ENCODE results near the gene ANXA6.

The ANXA6 gene

DNA sequence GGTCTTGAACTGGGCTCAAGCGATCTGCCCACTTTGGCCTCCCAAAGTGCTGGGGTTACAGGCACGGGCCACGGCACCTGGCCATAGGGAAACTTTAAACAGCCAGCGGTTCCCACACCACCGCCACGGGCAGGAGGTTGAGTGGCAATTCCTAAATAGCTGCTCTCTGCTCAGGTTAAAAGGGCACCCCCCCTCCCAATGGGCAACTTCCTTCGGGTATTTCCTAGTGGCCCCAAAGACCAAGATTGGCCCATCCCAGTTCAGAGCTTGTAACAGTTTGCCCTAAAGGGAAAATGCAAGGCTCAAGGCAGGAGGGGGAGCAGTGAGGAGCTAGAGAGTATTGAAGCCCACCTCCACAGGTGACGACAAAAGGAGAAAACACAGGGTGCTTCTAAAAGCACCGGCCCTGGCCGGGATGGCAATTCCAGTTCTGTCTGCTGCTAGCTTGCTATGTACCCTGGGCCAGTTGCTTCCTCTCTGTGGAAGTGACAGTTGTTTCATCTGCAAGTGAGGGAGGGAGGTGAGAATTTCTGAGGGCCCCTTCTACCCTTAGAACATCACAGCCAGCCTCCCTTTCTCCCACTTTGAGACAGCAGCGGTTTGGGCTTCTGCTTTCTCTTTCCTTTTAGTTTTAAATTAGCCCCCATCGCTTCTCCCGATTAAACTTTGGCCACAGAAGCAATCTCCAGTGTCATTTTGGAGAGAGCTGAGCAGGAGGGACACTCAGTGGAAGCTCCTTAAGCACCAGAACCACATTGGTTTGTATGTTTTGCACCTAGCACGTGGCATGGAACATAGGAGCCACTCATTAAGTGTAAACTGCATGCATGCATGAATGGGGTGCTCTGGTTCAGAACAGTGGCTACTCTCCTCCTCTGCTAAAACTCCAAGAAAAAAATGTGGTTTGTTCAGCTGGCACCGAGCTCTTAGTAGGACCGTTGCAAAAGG, 59.5 kb downstream of the ANXA6 start:
- no peak for DNase-seq

DNA sequence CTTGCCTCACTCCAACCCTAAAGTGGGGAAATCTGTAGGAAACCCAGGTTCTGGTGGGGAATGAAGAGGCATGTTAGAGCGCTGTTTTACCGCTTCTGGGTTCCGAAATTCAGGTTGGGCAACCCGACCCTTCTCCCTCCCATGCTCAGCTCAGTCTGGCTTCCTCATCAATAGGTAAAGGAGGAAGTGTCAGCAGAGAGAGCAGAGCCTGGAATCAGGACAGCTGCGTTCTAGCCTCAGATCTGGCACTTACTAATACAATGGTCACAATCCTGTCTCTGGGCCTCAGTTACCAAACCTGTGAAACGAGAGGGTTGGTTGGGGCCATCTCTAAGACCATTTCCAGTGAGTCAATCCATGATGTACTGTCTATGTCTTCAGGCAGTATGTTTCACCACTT, 60.5 kb downstream of the ANXA6 start:
- DNase-seq: no peak

DNA sequence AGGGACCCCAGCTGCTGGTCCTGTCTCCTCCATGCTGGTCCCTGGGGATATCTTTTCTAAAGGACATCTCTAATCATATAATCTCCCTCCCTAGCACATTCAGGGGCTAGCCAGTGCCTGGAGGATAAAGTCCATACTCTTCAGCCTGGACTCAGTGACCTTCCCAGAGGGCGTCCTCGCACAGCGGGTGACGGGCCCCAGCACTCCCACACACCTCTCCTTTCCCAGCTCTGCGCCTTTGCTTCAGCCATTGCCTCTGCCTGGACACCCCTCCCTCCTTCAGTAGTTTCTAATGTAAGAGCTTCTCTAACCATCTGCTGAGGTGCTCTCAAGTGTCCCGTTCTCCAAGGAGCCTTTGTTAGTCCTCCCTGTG, 61.6 kb downstream of the ANXA6 start:
- no peak for DNase-seq

DNA sequence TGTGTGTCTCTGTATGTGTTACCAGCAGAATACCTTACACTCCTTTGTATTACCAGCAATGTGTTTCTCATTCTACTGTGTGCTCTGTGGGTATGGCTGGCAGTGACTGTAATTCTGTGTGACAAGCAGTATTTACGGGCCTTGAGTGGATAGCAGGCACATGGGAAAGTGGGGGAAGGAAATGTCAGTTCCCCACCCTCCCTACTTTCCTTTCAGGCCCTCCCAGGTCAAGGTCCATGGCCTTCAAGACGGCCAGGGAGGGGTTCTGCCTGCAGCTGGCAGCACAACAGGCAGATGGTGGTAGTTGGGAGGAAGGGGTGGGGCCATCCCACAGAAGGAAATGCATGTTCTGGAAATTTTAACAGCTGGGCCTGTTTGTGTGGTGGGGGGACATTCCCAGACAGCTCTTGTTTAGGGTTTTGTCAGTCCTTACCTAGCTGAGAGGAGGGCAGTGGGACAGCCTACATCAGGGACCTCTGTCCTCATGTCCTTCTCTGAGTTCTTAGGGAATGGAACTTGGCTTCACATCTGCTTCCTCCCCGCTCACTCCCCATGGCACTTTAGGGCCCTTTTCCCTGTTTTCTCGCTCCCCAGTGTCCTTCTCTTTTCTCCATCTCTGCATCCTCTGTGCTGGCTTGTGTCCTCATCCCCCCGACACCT, 62.1 kb downstream of the ANXA6 start:
- no peak for DNase-seq

DNA sequence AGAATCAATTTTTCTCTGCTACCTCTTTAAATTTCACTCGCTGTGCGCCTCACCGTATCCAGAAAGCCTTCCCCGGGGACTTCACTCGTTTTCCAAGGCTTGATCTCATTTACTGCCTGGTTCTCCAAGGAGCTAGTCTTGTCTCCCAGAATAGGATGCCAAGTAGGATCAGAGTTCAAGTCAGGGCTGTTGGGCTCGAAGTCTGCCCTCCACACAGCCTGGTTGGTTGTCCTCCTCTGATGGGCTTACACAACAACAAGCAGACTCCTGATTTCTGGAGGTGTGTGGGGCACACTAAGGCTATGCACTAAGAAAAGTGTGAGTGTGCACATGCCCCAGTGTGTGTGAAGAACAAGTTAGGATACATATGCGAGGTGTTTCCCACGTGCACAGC, 62.7 kb downstream of the ANXA6 start:
- DNase-seq: no peak

DNA sequence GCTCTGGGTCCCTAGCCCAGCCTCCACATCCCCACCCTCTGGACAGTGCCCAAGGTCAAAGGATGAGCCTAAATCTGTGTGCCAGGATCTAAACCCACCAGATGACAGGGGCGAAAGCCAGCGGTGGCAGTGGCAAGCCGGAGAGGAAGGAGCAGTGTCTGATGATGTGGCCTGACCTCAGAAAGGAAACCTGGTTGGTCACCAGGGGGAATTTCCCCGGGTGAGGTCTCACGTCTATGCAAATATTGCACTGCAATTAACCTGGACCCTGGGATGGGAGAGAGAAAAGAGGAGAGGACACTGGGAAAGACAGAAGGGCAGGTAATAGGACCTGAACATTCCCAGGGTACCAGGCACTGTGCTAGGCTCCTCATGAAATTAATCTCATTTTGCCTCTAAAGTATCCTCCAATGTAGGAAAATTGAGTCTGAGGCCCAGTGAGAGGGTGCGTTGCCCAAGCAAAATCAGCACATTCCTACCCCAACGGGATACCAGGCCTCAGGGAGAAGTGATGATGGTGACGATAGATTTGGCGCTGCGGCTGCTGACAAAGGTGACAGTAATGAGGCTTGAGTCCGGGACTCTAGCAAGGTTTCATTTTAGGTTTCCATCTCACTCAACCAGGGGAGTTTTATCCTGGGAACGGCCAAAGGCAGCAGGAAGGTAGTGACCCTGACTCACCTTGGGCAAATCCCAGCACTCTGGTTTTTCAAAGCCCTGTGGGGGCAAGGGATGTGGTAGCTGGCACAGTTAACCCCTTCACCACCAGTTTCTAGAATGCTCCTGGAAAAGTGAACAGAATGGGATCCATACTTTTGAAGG, 63.3 kb downstream of the ANXA6 start:
- DNase-seq: peak; percentile 32

DNA sequence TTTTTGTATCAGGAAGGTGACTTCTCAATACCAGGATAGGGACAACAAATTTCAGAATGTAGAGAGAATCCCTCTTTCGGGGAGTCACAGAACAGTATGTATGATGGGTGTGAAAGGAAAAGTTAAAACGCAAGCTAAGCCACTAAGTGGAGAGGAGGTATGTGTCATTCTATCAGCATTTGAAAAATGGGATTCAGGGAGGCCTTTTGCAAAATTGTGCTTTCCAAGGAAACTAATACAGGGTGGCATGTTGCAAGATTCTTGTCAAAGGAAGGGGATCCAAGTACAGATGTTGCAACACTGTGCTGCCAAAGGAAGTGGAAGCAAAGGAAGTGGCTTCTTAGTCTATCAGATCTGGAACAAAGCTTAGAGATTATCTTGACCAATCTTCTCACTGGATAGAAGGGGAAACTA, 64.1 kb downstream of the ANXA6 start:
- DNase-seq: no peak

DNA sequence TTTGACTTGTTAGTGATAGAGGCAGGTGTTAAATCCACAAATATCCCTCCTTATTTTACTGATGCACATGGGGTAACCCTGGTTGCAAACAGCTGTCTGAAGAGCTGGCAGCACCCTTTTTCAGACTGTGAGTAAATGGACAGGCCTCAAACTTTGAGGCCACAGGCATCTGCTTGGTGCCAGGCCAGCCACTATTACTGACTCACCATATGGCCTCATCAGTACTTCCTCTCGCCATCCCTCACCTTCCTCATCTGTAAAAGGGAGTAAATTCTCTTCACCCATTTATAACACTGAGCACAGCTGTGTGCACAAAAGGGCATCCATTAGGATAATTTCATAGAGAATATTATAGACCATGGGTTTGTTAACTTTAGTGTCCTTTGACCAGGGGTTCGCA, 64.8 kb downstream of the ANXA6 start:
- DNase-seq: no peak

DNA sequence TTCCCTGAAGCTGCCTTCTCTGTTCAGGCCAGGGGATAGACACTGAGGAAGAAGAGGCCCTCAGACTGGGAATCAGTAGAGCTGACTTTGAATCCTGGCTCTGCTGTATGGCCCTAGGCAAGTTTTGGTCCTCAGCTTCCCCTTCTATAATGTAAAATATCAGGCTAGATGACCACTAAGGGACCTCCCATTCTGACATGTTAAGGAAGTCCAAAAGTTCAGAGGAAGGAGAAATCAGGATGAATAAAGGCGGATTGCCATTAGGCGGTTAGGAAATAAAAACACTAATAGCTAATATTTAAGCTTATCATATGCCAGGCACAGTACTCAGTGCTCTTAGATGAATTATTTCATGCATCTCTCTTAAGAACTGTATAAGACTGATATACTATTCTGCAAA, 67.9 kb downstream of the ANXA6 start:
- DNase-seq: no peak

DNA sequence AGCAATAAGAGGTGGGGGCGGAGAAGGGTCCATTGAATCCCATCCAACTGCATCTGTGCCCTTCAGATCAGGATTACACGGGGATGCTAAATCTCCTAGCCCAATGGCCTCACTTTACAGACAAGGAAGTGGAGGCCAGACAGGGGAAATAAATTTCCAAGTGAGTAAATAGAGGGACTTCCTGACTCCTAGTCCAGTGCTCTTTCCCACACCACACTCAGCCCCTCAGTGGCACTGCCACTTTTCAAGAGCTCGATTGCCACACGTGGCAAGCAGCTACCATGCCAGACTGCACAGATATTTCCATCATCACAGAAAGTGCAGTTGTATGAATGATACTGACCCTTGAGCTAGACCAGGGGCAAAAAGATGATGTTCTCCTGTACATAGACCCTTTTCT, 68.6 kb downstream of the ANXA6 start:
- DNase-seq: no peak

DNA sequence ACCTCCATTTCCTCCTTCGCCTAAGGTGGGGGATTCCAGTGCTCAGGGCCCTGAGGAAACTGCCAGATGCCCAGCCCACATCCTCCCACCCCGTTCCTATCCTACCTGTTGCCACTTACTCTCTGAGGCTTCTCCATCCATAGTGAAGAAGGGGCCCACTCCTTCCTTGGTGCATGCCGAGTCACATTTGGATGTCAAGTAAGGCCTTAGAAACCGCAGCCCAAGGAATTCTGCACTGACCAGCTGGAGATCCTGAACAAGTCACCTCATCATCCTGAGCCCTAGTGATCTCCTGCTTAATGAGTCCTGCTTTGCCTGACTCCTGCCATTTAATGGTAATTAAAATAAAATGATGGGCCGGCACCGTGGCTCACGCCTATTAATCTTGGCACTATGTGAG, 70.1 kb downstream of the ANXA6 start:
- no peak for DNase-seq

DNA sequence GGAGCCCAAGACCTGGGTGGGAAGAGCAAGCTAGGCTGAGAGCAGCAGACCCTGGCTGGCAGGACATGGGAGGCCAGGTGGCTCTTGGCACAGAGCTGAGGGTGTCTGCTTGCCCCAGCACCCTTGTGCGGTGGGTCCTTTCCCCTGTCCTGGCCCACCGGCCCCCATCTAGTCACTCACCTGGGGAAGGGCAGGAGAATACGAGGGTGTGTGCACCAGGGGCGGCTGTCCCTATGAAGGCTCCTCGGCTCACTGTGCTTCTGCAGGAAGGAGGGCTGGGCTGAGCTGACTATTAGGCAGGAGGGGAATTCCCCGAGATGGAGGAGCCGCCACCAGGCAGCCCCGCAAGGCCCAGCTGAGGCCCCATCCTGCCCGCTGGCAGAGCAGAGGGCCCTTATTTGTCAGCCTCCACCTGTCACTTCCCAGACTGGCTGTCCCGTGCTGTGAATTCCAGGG, 70.6 kb downstream of the ANXA6 start:
- peak; percentile 61 for DNase-seq

DNA sequence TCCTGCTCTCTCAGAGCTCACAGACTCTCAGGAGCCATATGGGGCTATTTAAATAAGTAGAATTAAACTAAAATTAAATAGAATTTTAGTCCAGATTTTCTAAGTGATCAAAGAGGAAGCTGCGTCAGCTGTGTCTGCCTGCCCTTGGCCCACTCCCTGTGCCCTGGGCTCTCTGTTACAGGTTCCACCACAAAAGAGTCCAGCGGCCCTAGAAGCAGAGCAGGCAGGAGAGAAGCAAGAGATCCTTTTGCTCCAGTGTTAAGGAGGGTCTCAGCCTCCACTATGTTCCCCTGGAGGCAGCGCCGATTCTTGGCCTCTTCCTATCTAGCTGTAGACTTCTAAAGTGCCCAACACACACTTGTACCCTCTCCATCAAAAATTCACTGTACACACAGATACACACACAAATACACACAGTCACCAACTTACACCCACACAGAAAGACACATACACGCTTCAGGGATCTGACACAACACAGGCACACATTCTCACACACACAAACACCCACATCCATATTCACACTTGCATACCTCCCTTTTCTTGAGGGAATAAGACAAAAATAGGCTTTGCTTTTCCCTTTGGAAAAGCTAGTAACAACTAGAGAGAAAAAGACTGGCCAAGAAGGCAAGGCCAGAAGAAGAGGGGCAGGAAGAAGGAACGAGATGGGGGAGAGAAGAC, 71.2 kb downstream of the ANXA6 start:
- DNase-seq: no peak

DNA sequence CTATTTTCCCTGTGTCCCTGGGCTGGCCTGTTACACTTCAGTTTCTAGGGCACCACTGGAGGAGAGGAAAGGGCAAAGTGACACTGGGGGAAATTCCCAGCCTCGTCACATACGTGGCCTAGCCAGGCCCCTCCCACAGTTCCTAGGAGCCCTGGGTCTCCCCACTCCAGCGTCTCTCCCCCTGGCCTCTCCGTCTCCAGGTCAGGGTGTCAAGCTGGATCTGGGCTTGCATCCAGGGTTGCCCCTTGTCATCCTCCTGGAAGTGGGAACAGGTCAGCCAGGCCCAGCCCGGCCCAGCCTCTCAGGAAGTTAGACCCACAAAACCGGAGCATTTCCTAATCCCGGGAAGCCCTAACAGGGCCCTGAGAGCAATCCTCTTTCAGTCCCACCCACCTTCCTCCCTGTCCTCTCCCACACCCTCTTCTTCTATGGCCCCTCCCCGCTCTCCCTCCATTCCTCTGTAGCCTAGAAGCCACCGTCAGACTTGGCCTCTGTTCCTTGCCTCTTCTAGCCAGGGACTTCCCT, 72.0 kb downstream of the ANXA6 start:
- no peak for DNase-seq

DNA sequence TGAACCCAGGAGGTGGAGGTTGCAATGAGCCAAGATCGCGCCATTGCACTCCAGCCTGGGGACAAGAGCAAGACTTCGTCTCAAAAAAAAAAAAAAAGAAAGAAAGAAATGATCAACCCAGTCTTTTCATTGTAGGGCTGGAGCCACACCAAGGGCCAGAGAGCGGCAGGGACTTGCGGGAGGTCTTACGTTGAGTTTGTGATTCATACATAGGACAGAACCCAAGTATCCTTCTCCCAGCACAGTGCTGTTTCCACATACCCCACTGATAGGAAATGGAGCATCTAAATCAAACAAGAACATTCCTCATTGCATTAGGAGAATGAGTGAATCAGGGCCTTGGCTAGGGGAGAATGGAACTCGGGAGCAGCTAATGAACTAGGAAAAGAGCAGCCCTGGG, 73.2 kb downstream of the ANXA6 start:
- no peak for DNase-seq

DNA sequence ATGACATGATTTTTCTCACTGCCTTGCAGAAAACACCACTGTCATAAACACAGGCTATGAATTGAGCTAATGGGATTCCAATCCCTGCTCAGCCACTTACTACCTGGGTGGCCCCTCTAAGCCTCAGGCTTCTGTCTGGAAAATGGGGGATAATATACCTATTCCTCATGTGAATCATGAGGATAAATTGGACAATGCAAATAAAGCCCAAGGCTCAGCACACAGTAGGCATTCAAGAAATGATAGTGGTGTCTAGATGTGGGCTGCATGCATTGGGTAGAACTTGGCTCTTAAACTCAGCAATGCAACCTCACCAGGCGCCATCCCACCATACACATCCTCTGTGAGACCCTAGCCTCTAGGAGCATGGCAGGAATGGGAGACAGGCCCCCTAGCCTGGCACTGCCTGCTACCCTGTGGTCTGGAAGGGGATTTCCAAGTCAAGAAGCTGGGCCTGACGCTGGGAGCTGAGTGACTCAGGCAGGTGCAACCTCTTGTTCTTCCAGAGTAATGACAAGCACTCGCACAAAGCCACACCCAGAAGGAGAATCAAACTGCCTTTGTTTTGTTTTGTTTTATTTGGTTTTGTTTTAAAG, 74.4 kb downstream of the ANXA6 start:
- DNase-seq: peak; percentile 60

DNA sequence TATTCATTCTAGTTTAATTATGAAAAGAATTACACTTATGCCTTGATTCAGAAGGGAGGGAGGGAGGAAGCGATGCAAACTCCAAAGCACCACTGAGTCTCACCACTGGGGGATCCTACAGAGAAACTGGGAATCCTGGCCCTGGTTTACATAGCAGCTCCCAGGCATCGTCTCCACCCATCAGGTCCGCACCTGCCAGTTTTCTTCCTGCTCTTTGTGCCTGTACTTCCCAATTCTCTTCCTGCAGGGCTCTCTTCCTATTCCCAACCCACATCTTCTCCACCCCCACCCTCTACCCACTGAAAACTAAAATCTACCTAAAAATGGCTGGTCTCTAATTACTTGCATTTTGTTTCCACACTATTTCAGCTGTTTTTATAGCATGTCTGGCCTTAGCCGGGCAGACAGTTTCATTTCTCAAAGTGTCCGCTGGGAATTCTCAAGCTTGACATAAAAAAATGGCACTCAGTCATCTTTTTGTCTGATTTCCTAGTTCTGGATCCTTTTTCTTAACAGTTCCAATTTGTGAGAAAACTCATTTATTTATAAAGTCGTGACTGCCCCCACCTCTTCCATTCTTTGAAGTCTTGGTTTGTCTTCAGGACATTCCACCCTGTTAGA, 75.2 kb downstream of the ANXA6 start:
- no peak for DNase-seq

DNA sequence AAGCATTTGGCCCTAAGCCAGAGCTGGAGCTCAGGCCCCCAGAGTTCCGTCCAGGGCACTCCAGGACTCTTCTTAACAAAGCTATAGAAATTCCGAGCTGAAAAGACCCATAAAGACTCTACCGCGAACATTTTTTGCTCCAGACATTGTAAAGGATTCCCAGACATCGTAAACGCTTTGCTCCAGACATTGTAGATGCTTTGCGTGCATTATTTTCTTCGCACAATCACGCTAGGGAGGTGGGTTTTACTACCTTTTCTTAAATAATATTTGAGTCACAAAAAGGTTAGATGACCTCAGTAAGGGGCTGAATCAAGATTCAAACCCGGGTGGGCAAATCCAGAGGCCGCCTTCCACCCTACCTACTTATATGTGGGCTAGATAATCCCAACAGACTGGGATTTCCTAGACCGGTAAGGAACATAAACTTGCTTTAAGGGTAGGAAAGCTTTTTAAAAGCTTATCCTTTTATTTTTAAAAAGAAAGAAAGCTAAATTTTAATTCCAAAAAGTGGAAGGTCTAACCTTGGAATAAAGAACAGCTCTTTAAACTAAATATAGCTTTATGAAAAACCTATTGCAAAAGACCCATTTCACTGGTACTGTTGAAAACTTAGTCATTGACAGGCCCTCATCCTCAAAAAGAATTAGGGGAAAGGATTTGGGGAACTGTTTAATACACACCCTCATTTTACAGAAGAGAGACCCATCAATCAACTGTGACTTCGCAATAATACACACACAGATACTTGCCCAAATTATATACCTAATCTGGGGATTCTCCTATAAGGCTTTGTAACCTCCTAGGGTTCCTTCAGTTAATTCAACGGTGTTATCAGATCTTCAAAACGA, 75.9 kb downstream of the ANXA6 start:
- DNase-seq: no peak

DNA sequence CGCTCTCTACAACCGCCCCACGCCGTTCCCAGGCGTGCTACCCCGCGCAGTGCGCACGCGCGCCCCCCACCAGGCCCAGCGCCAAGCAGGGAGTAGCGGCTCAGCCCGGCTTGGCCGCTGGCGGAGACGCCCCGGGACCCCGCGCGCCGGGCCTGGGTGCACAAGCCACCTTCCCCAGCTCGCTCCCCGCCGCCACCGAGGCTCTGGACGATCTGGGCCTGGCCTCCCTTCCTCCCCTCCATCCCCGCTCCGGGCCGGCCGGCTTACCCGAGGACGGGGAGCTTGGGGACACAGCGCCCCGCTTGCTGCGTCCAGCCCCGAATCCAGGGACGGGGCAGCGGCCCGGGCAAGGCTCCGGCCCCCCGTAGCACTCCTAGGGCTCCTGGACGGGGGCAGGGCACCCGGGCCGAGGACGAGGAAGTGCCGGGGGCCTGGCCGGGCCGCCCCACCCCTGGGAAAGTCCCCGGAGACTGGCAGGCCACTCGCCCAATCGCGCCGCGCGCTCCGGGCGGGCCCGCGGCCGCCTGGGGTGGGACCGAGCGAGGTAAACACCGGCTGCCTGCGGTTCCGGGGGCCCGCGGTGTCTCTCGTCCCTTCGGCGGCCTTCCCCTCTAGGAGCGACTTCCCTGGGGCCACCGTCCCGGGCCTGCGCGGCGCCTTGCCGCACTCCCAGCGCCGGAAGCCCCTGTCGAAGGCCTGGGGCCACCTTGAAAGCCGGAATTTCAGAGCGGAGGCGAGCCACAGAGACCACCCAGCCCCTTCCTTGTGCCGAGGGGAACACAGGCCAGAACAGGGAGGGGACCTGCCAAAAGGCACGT, 76.8 kb downstream of the ANXA6 start, which contains the start of gene TNIP1:
Gene TNIP1, minus strand, starts transcription at position 422 of the 818 bp plus-strand sequence. CDS start 15,939 bp downstream, outside the sequence.
- peak; percentile 93 for DNase-seq
